HG02885 (cell line): ENCODE data around the gene PNMA5.
"Not testable (repeated sequence)": the region's sequence is repeated elsewhere in the genome, so short reads cannot be mapped to it uniquely, and the experiment has no call there.

Experiments
- ATAC-seq: cut with Tn5 transposase; IDR thresholded peaks from one replicate; pipeline ENCODE4 v1.9.1; 2021; ENCODE audit warnings: mild to moderate bottlenecking; ENCODE audit not compliant: unreplicated experiment, poor library complexity

The PNMA5 gene

GRCh38 chrX:152993933-152994332 is at the start of gene PNMA5:
PNMA5 (minus strand) TSS chrX:152994116; CDS start chrX:152991598, 2,518 bp downstream.
- ATAC-seq, result no peak

GRCh38 chrX:153032397-153033118 is 38.6 kb upstream of the PNMA5 start:
- peak; percentile 75 for ATAC-seq

GRCh38 chrX:153030801-153031200 is 36.9 kb upstream of the PNMA5 start:
- no peak for ATAC-seq

- no peak for ATAC-seq
Measured at GRCh38 chrX:153029875-153030274, 36.0 kb upstream of the PNMA5 start.

- ATAC-seq, result no peak
Measured at GRCh38 chrX:153029162-153029561, 35.2 kb upstream of the PNMA5 start.

GRCh38 chrX:153028487-153028886 is 34.6 kb upstream of the PNMA5 start:
- ATAC-seq, result not testable (repeated sequence)

- not testable (repeated sequence) for ATAC-seq
Measured at GRCh38 chrX:153026501-153026900, 32.6 kb upstream of the PNMA5 start.

GRCh38 chrX:153019166-153019565 is 25.2 kb upstream of the PNMA5 start:
- ATAC-seq, result no peak

GRCh38 chrX:153017174-153017573 is 23.3 kb upstream of the PNMA5 start:
- not testable (repeated sequence) for ATAC-seq

GRCh38 chrX:153004780-153005179 is 10.9 kb upstream of the PNMA5 start:
- no peak for ATAC-seq

GRCh38 chrX:153003981-153004380 is 10.1 kb upstream of the PNMA5 start:
- no peak for ATAC-seq

GRCh38 chrX:153002182-153002581 is 8.3 kb upstream of the PNMA5 start:
- not testable (repeated sequence) for ATAC-seq

GRCh38 chrX:152997337-152997736 is 3.4 kb upstream of the PNMA5 start:
- no peak for ATAC-seq

GRCh38 chrX:152992115-152992514 is 1.8 kb downstream of the PNMA5 start:
- ATAC-seq, result no peak

- ATAC-seq, result no peak
Measured at GRCh38 chrX:152991123-152991522, 2.8 kb downstream of the PNMA5 start.

- ATAC-seq, result peak; percentile 38
Measured at GRCh38 chrX:152989292-152989658, 4.6 kb downstream of the PNMA5 start.

- peak; percentile 61 for ATAC-seq
Measured at GRCh38 chrX:152988536-152989291, 5.2 kb downstream of the PNMA5 start.

- no peak for ATAC-seq
Measured at GRCh38 chrX:152987801-152988200, 6.1 kb downstream of the PNMA5 start.

GRCh38 chrX:152987156-152987555 is 6.8 kb downstream of the PNMA5 start:
- not testable (repeated sequence) for ATAC-seq

- not testable (repeated sequence) for ATAC-seq
Measured at GRCh38 chrX:152985383-152985782, 8.5 kb downstream of the PNMA5 start.

GRCh38 chrX:152968193-152968592 is 25.7 kb downstream of the PNMA5 start:
- ATAC-seq, result no peak

GRCh38 chrX:152960115-152960514 is 33.8 kb downstream of the PNMA5 start:
- no peak for ATAC-seq
